Fibroblast of the aortic adventitia (primary cell): Measurements from ENCODE around the gene GOLIM4. TPM values are rescaled to one million over a fixed set of nuclear protein-coding genes. Genes with fewer than 3 reads are reported as not detected.
A peak's percentile ranks its signal among the peaks of the same experiment; 100 is the strongest.

Experiments used
- DNase-seq: peaks from one replicate; pipeline ENCODE4 v3.0.0-alpha.2; 2010; ENCODE audit warnings: low read depth
- H3K4me3 ChIP-seq: 2 replicates; pipeline ENCODE4 v1.5.1; 2011; ENCODE audit warnings: low read depth, mild to moderate bottlenecking, control low read depth, low read length, moderate library complexity
- CTCF ChIP-seq: IDR thresholded peaks from 2 replicates; pipeline ENCODE4 v1.5.1; 2011; ENCODE audit warnings: mild to moderate bottlenecking, low read length, control low read depth, inconsistent platforms; ENCODE audit not compliant: insufficient read depth
- total RNA-seq: library from RNA; depleted of rRNA; stranded (reverse); fragments of >200 nt; gene quantifications from 2 replicates; pipeline ENCODE4 v1.2.3, GENCODE V29; 2012; ENCODE audit warnings: low replicate concordance

GOLIM4 gene
- total RNA-seq, 1 donor, result 50.0 TPM

- H3K4me3 ChIP-seq, result no peak overlapping the region
- TF ChIP-seq CTCF, result no peak
- DNase-seq, result peak; percentile 78
These were observed 46.3 kb downstream of the GOLIM4 start for GRCh38 chr3:168049367-168049974.

GRCh38 chr3:168048414-168049330, 47.1 kb downstream of the GOLIM4 start:
- DNase-seq, result no peak
- TF ChIP-seq CTCF, result no peak
- no peak overlapping the region for H3K4me3 ChIP-seq

GRCh38 chr3:168047936-168048335, 47.8 kb downstream of the GOLIM4 start:
- no peak for TF ChIP-seq CTCF
- no peak for DNase-seq
- H3K4me3 ChIP-seq, result no peak overlapping the region

GRCh38 chr3:168047190-168047795, 48.4 kb downstream of the GOLIM4 start:
- H3K4me3 ChIP-seq, result no peak overlapping the region
- DNase-seq, result peak; percentile 92
- peak; percentile 65 for TF ChIP-seq CTCF

- no peak for DNase-seq
- no peak overlapping the region for H3K4me3 ChIP-seq
- TF ChIP-seq CTCF, result no peak
These were observed 51.7 kb downstream of the GOLIM4 start for GRCh38 chr3:168044049-168044448.

GRCh38 chr3:168040607-168041208, 55.0 kb downstream of the GOLIM4 start:
- peak; percentile 77 for TF ChIP-seq CTCF
- DNase-seq, result peak; percentile 79
- no peak overlapping the region for H3K4me3 ChIP-seq
